Activated CD4-positive, alpha-beta memory T cell treated with anti-CD3 and anti-CD28 coated beads, Interleukin-2, amount 10 ng/mL, durations not matched to agents 7 days and 5 days (primary cell): ENCODE measurements around the gene CCL8. TPM values are rescaled to one million over a fixed set of nuclear protein-coding genes. Genes with fewer than 3 reads are reported as not detected.

Source experiments
- CTCF ChIA-PET: fragments of 350-600 bp; sonication (Branson Sonifier 250); formaldehyde crosslinking; loops from one replicate; lab custom pipeline; 2021; ENCODE audit warnings: antibody characterized with exemption, inconsistent platforms; lab: Charles Lee
- POLR2A ChIA-PET: fragments of 350-600 bp; sonication (Branson Sonifier 250); formaldehyde crosslinking; loops from one replicate; lab custom pipeline; 2021; ENCODE audit warnings: antibody characterized with exemption; lab: Charles Lee
- DNase-seq: peaks from one replicate; pipeline ENCODE4 v3.0.0-alpha.2; 2020
- H3K27ac Mint-ChIP-seq: one replicate; pipeline ENCODE4 v1.8.0; 2021; ENCODE audit warnings: mild to moderate bottlenecking, mixed read lengths
- H3K27me3 Mint-ChIP-seq: one replicate; pipeline ENCODE4 v1.8.0; 2021; ENCODE audit warnings: mixed read lengths
- H3K36me3 Mint-ChIP-seq: one replicate; pipeline ENCODE4 v1.8.0; 2021; ENCODE audit warnings: low read depth, mixed read lengths
- H3K4me1 Mint-ChIP-seq: one replicate; pipeline ENCODE4 v1.8.0; 2021; ENCODE audit warnings: mixed read lengths
- H3K4me3 Mint-ChIP-seq: one replicate; pipeline ENCODE4 v1.8.0; 2021; ENCODE audit warnings: mild to moderate bottlenecking, mixed read lengths
- H3K9me3 Mint-ChIP-seq: one replicate; pipeline ENCODE4 v1.8.0; 2021; ENCODE audit warnings: mixed read lengths
- total RNA-seq, 2 experiments: library from RNA; stranded (reverse); gene quantifications; one replicate each; pipeline ENCODE4 v1.2.3, GENCODE V29; 2021

The CCL8 gene
- not detected for total RNA-seq

GRCh38 chr17:34319039-34319483, at the start of gene CCL8:
CCL8 (plus strand) TSS chr17:34319435; CDS start chr17:34319502, 67 bp downstream.
- Mint-ChIP-seq H3K4me1 (no peaks in the 10 kb centered on the region), H3K36me3 (no peaks in the 10 kb centered on the region), H3K9me3 (no peaks in the 10 kb centered on the region), H3K27ac (no peak within 1 kb of the TSS), H3K4me3 (no peak within 1 kb of the TSS), H3K27me3 (peaks cover 29% of the 10 kb centered on the region)
- no peak for DNase-seq
- ChIA-PET CTCF (interaction anchor here (1.7 kb wide), 1 partner anchor 42 kb away, joined by 5 read pairs; no protein-coding TSS in a partner anchor), POLR2A (no interaction called here)

DNA sequence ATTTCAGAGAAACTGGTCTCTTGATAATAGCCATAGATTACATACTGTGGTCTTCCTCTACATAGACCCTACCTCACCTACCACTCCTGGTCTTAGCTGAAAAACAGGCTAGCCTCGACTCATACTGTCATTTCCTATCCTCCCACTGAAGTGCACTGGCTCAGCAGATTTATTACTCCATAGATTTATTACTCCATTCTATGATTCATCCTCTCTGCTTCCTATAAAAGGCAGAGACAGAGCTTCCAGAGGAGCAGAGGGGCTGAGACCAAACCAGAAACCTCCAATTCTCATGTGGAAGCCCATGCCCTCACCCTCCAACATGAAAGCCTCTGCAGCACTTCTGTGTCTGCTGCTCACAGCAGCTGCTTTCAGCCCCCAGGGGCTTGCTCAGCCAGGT, 49.3 kb upstream of the CCL8 start, which contains the start of gene CCL7:
TSS of gene CCL7 (plus strand) at position 253 of the 400 bp plus-strand sequence. CDS start at position 323, 70 bp downstream.
- H3K27ac Mint-ChIP-seq: no peak within 1 kb of the TSS
- H3K36me3 Mint-ChIP-seq: no peaks in the 10 kb centered on the region
- ChIA-PET CTCF (no interaction called here), POLR2A (no interaction called here)
- H3K4me1 Mint-ChIP-seq: no peaks in the 10 kb centered on the region
- peaks cover 44% of the 10 kb centered on the region for H3K27me3 Mint-ChIP-seq
- no peak within 1 kb of the TSS for H3K4me3 Mint-ChIP-seq
- H3K9me3 Mint-ChIP-seq: no peaks in the 10 kb centered on the region
- no peak for DNase-seq

GRCh38 chr17:34275881-34276280, 43.4 kb upstream of the CCL8 start:
- no peak overlapping the region for H3K27ac Mint-ChIP-seq
- ChIA-PET CTCF (no interaction called here), POLR2A (no interaction called here)
- no peak for DNase-seq
- no peaks in the 10 kb centered on the region for H3K4me1 Mint-ChIP-seq
- peaks cover 58% of the 10 kb centered on the region for H3K27me3 Mint-ChIP-seq
- H3K9me3 Mint-ChIP-seq: no peaks in the 10 kb centered on the region
- no peaks in the 10 kb centered on the region for H3K36me3 Mint-ChIP-seq
- no peak overlapping the region for H3K4me3 Mint-ChIP-seq

GRCh38 chr17:34276826-34277225, 42.4 kb upstream of the CCL8 start:
- Mint-ChIP-seq H3K9me3 (no peaks in the 10 kb centered on the region), H3K27ac (no peak overlapping the region), H3K36me3 (no peaks in the 10 kb centered on the region), H3K4me3 (no peak overlapping the region), H3K4me1 (no peaks in the 10 kb centered on the region), H3K27me3 (peaks cover 57% of the 10 kb centered on the region)
- DNase-seq: no peak
- ChIA-PET CTCF (interaction anchor here (0.6 kb wide), 1 partner anchor 1699 kb away, joined by 3 read pairs; no protein-coding TSS in a partner anchor), POLR2A (no interaction called here)

- no peak for DNase-seq
- H3K4me3 Mint-ChIP-seq: no peak overlapping the region
- H3K4me1 Mint-ChIP-seq: no peaks in the 10 kb centered on the region
- peaks cover 49% of the 10 kb centered on the region for H3K27me3 Mint-ChIP-seq
- no peaks in the 10 kb centered on the region for H3K36me3 Mint-ChIP-seq
- no peak overlapping the region for H3K27ac Mint-ChIP-seq
- no peaks in the 10 kb centered on the region for H3K9me3 Mint-ChIP-seq
- ChIA-PET POLR2A (no interaction called here), CTCF (interaction anchor here (0.9 kb wide), 1 partner anchor 78 kb away, joined by 3 read pairs; no protein-coding TSS in a partner anchor)
These were observed 35.7 kb upstream of the CCL8 start for GRCh38 chr17:34283571-34283970.

GRCh38 chr17:34285286-34285792, 33.9 kb upstream of the CCL8 start, which contains the start of gene CCL11:
CCL11 (plus strand) TSS chr17:34285742; CDS start chr17:34285809, 67 bp downstream.
- CTCF ChIA-PET: no interaction called here
- H3K27me3 Mint-ChIP-seq: peaks cover 38% of the 10 kb centered on the region
- H3K27ac Mint-ChIP-seq: no peak within 1 kb of the TSS
- no peaks in the 10 kb centered on the region for H3K9me3 Mint-ChIP-seq
- no peak for DNase-seq
- no peak within 1 kb of the TSS for H3K4me3 Mint-ChIP-seq
- no peaks in the 10 kb centered on the region for H3K36me3 Mint-ChIP-seq
- H3K4me1 Mint-ChIP-seq: no peaks in the 10 kb centered on the region
- POLR2A ChIA-PET: no interaction called here

GRCh38 chr17:34287875-34288274, 31.4 kb upstream of the CCL8 start:
- Mint-ChIP-seq H3K4me3 (no peak overlapping the region), H3K36me3 (no peaks in the 10 kb centered on the region), H3K9me3 (no peaks in the 10 kb centered on the region), H3K4me1 (no peaks in the 10 kb centered on the region), H3K27me3 (peaks cover 17% of the 10 kb centered on the region), H3K27ac (no peak overlapping the region)
- CTCF ChIA-PET: no interaction called here
- POLR2A ChIA-PET: no interaction called here
- DNase-seq: no peak

DNA sequence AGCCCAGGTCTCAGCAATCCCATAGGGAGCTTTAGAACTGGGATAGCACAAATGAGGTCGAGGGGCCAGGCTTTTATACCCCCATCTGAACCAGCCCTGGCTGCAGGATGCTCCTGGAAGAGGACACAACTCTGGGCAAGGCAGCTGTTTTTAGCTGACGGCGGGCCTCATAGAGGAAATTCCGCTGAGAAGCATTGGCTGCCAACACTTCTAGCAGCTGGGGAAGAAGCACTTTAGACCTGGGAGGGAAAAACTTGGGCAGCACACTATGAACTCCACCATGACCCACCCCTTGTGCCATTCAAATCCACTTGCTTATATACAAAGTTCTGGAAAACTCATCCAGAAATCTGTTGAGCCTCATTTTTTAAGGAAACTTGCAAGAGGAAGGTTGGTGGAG, 28.6 kb upstream of the CCL8 start:
- CTCF ChIA-PET: no interaction called here
- Mint-ChIP-seq H3K4me1 (no peaks in the 10 kb centered on the region), H3K36me3 (no peaks in the 10 kb centered on the region), H3K27me3 (peaks cover 17% of the 10 kb centered on the region), H3K9me3 (no peaks in the 10 kb centered on the region), H3K4me3 (no peak overlapping the region), H3K27ac (no peak overlapping the region)
- DNase-seq: no peak
- POLR2A ChIA-PET: no interaction called here

GRCh38 chr17:34291721-34292348, 27.4 kb upstream of the CCL8 start:
- no peak for DNase-seq
- no peak overlapping the region for H3K4me3 Mint-ChIP-seq

DNA sequence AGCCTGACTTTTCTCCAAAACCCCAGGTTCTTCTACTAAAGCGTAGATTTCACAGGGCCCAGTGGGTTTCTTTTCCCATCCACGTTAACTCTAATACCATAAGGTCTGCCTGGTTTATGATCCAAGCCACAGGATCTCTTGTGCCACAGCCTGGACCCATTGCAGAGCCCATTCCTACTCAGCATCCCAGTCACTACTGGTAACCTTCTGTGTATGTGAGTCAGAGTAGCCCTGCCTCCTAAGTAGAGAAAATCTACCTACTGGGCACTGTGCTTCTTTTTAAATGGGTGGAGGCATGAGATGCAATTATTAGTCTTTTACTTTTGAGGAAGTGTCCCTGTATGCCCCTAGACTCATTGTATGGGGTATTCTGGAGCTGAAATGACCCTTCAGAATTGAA, 20.2 kb upstream of the CCL8 start:
- Mint-ChIP-seq H3K27ac (no peak overlapping the region), H3K4me1 (peaks cover 4% of the 10 kb centered on the region), H3K27me3 (peaks cover 9% of the 10 kb centered on the region), H3K9me3 (peaks cover 7% of the 10 kb centered on the region), H3K36me3 (no peaks in the 10 kb centered on the region), H3K4me3 (no peak overlapping the region)
- DNase-seq: no peak
- ChIA-PET CTCF (no interaction called here), POLR2A (no interaction called here)

More at GRCh38 chr17:34291721-34292348, 27.4 kb upstream of the CCL8 start:
- no peaks in the 10 kb centered on the region for H3K9me3 Mint-ChIP-seq
- H3K4me1 Mint-ChIP-seq: no peaks in the 10 kb centered on the region
- no peaks in the 10 kb centered on the region for H3K36me3 Mint-ChIP-seq
- peaks cover 17% of the 10 kb centered on the region for H3K27me3 Mint-ChIP-seq
- CTCF ChIA-PET: no interaction called here
- POLR2A ChIA-PET: no interaction called here
- H3K27ac Mint-ChIP-seq: no peak overlapping the region

GRCh38 chr17:34299956-34300577, 19.2 kb upstream of the CCL8 start:
- Mint-ChIP-seq H3K4me3 (no peak overlapping the region), H3K36me3 (no peaks in the 10 kb centered on the region), H3K4me1 (peaks cover 4% of the 10 kb centered on the region), H3K27me3 (peaks cover 16% of the 10 kb centered on the region), H3K9me3 (peaks cover 7% of the 10 kb centered on the region), H3K27ac (no peak overlapping the region)
- CTCF ChIA-PET: no interaction called here
- no peak for DNase-seq
- POLR2A ChIA-PET: no interaction called here

GRCh38 chr17:34300652-34301370, 18.4 kb upstream of the CCL8 start:
- Mint-ChIP-seq H3K4me1 (peaks cover 4% of the 10 kb centered on the region), H3K9me3 (peaks cover 7% of the 10 kb centered on the region), H3K27ac (no peak overlapping the region), H3K36me3 (no peaks in the 10 kb centered on the region), H3K27me3 (peaks cover 17% of the 10 kb centered on the region), H3K4me3 (no peak overlapping the region)
- ChIA-PET CTCF (interaction anchor here (1.5 kb wide), 1 partner anchor 60 kb away, joined by 7 read pairs; no protein-coding TSS in a partner anchor), POLR2A (no interaction called here)
- DNase-seq: no peak

- CTCF ChIA-PET: interaction anchor here (1.5 kb wide), 1 partner anchor 59 kb away, joined by 7 read pairs; no protein-coding TSS in a partner anchor
- H3K4me3 Mint-ChIP-seq: no peak overlapping the region
- no peak for DNase-seq
- no peaks in the 10 kb centered on the region for H3K36me3 Mint-ChIP-seq
- peaks cover 19% of the 10 kb centered on the region for H3K27me3 Mint-ChIP-seq
- no peak overlapping the region for H3K27ac Mint-ChIP-seq
- H3K9me3 Mint-ChIP-seq: peaks cover 7% of the 10 kb centered on the region
- POLR2A ChIA-PET: interaction anchor here (0.6 kb wide), 1 partner anchor 567 kb away, joined by 3 read pairs; no protein-coding TSS in a partner anchor
- H3K4me1 Mint-ChIP-seq: peaks cover 6% of the 10 kb centered on the region
These were observed 17.2 kb upstream of the CCL8 start for GRCh38 chr17:34301986-34302385.
